OCI-LY7 (cell line): ENCODE results near the gene LPAR1. TPM values are rescaled to one million over a fixed set of nuclear protein-coding genes. Genes with fewer than 3 reads are reported as not detected.

Experiments
- BruUV-seq: library from RNA; stranded (reverse); fragments of 400-500 nt; replicated peaks from 2 replicates; lab custom pipeline; 2021; lab: Mats Ljungman, UMichigan
- CTCF ChIA-PET: fragments of 300-600 bp; sonication (Branson Sonifier 250); formaldehyde crosslinking; loops from one replicate; lab custom pipeline; 2022; ENCODE audit warnings: antibody characterized with exemption; ENCODE audit not compliant: unreplicated experiment; lab: Charles Lee
- POLR2A ChIA-PET: fragments of 300-600 bp; sonication (Branson Sonifier 250); formaldehyde crosslinking; loops from one replicate; lab custom pipeline; 2022; ENCODE audit warnings: antibody characterized with exemption; lab: Charles Lee
- DNase-seq: peaks from one replicate; pipeline ENCODE4 v3.0.0-alpha.2; 2015; ENCODE audit warnings: low spot score
- H2AFZ ChIP-seq: fragments of 200-600 bp; sonication (generic), shearing (Covaris generic); 2 replicates; pipeline ENCODE4 v1.6.1; 2014; ENCODE audit warnings: mild to moderate bottlenecking, antibody characterized with exemption, low read length, moderate library complexity
- H3K27ac ChIP-seq: fragments of 200-600 bp; sonication (generic); 2 replicates; pipeline ENCODE4 v1.5.1; 2014; ENCODE audit warnings: mixed run types, low read depth, mild to moderate bottlenecking, moderate library complexity, low read length, inconsistent platforms; ENCODE audit not compliant: poor library complexity, severe bottlenecking
- H3K36me3 ChIP-seq: fragments of 200-600 bp; sonication (generic); 2 replicates; pipeline ENCODE4 v1.6.1; 2014; ENCODE audit warnings: mild to moderate bottlenecking, antibody characterized with exemption, low read length, moderate library complexity, mixed read lengths; ENCODE audit not compliant: insufficient read depth
- H3K4me1 ChIP-seq: fragments of 200-600 bp; sonication (generic); 2 replicates; pipeline ENCODE4 v1.5.1; 2014; ENCODE audit warnings: mild to moderate bottlenecking, low read length; ENCODE audit not compliant: insufficient read depth, poor library complexity, severe bottlenecking
- H3K4me2 ChIP-seq: fragments of 200-600 bp; sonication (generic); 2 replicates; pipeline ENCODE4 v1.6.1; 2014; ENCODE audit warnings: mild to moderate bottlenecking, low read length
- H3K4me3 ChIP-seq: fragments of 200-600 bp; sonication (generic); 2 replicates; pipeline ENCODE4 v1.5.1; 2014; ENCODE audit warnings: mild to moderate bottlenecking, low read depth, low read length; ENCODE audit not compliant: poor library complexity, severe bottlenecking
- H3K79me2 ChIP-seq: fragments of 200-600 bp; sonication (generic); 2 replicates; pipeline ENCODE4 v1.6.1; 2016; ENCODE audit warnings: low read depth, mild to moderate bottlenecking, low read length, moderate library complexity, mixed read lengths; ENCODE audit not compliant: insufficient read depth
- H3K9me2 ChIP-seq: fragments of 200-600 bp; sonication (generic); 2 replicates; pipeline ENCODE4 v1.6.1; 2016; ENCODE audit warnings: mild to moderate bottlenecking, low read length, mixed read lengths; ENCODE audit not compliant: insufficient read depth
- H3K9me3 ChIP-seq: fragments of 200-600 bp; sonication (generic); 2 replicates; pipeline ENCODE4 v1.6.1; 2014; ENCODE audit warnings: mild to moderate bottlenecking, mixed run types, low read length, mixed read lengths
- H4K20me1 ChIP-seq: fragments of 200-600 bp; sonication (generic); 2 replicates; pipeline ENCODE4 v1.6.1; 2014; ENCODE audit warnings: mild to moderate bottlenecking, antibody characterized with exemption, low read length, moderate library complexity, mixed read lengths; ENCODE audit not compliant: insufficient read depth
- EZH2phosphoT487 ChIP-seq: fragments of 200-600 bp; sonication (generic); IDR thresholded peaks from 2 replicates; pipeline ENCODE4 v1.6.1; 2018; ENCODE audit warnings: low read depth, borderline replicate concordance, mild to moderate bottlenecking, mixed run types, antibody characterized with exemption, low read length, moderate library complexity, mixed read lengths
- intact Hi-C: fragments of 100-400 bp; cut with micrococcal nuclease; formaldehyde crosslinking; loops from one replicate; pipeline ENCODE4 v1.10.0; 2022; ENCODE audit not compliant: unreplicated experiment
- total RNA-seq, 2 experiments: library from RNA; depleted of rRNA in 1 of 2; stranded (reverse); fragments of >200 nt in 1 of 2; shearing (Covaris generic) in 1 of 2; gene quantifications; 2 replicates each; pipeline ENCODE4 v1.2.3, GENCODE V29; 2014 to 2022
- TF ChIP-seq, protein P1 (sequence below): fragments of 200-600 bp; sonication (generic); conservative IDR thresholded peaks from 2 replicates; pipeline ENCODE4 v1.5.1; 2014; ENCODE audit warnings: mild to moderate bottlenecking, antibody characterized with exemption, low read length, moderate library complexity, mixed read lengths

Gene LPAR1
- total RNA-seq, 2 experiments from 2014 or later: not detected

DNA sequence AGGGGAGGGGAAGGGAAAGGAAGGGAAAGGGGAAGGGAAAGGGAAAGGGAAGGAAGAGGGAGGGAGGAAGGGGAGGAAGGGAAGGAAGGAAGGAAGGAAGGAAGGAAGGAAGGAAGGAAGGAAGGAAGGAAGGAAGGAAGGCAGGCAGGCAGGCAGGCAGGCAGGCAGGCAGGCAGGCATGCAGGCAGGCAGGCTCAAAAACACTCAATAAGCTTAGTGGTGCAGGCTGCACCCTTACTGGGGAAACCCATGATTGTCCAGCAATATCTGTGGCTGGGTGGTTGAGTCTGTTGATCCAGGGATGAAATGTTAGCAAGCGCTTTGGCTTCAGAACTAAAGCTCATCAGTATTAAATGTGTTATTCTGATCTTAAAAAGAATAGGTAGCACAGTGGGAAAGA is 145.6 kb downstream of the LPAR1 start:
- BruUV-seq: no TSS peak
- no peak overlapping the region for H3K4me2 ChIP-seq
- no peak overlapping the region for H3K4me3 ChIP-seq
- H4K20me1 ChIP-seq: no peaks in the 10 kb centered on the region
- H3K36me3 ChIP-seq: no peaks in the 10 kb centered on the region
- H3K9me3 ChIP-seq: no peaks in the 10 kb centered on the region
- ChIA-PET CTCF (interaction anchor here (0.6 kb wide), 1 partner anchor 9 kb away, joined by 10 read pairs; no protein-coding TSS in a partner anchor), POLR2A (no interaction called here)
- no peaks in the 10 kb centered on the region for H3K79me2 ChIP-seq
- H2AFZ ChIP-seq: no peak overlapping the region
- no peaks in the 10 kb centered on the region for H3K9me2 ChIP-seq
- no peak overlapping the region for H3K27ac ChIP-seq
- no peak for DNase-seq
- TF ChIP-seq, protein P1, sequence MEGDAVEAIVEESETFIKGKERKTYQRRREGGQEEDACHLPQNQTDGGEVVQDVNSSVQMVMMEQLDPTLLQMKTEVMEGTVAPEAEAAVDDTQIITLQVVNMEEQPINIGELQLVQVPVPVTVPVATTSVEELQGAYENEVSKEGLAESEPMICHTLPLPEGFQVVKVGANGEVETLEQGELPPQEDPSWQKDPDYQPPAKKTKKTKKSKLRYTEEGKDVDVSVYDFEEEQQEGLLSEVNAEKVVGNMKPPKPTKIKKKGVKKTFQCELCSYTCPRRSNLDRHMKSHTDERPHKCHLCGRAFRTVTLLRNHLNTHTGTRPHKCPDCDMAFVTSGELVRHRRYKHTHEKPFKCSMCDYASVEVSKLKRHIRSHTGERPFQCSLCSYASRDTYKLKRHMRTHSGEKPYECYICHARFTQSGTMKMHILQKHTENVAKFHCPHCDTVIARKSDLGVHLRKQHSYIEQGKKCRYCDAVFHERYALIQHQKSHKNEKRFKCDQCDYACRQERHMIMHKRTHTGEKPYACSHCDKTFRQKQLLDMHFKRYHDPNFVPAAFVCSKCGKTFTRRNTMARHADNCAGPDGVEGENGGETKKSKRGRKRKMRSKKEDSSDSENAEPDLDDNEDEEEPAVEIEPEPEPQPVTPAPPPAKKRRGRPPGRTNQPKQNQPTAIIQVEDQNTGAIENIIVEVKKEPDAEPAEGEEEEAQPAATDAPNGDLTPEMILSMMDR: no peak
- no peak for TF ChIP-seq EZH2phosphoT487
- intact Hi-C loops: loop anchor here (10.0 kb wide), 1 partner anchor 62 kb away; no protein-coding TSS in a partner anchor
- no peaks in the 10 kb centered on the region for H3K4me1 ChIP-seq

GRCh38 chr9:110891760-110892159 is 146.5 kb downstream of the LPAR1 start:
- ChIA-PET CTCF (interaction anchor here (0.6 kb wide), 1 partner anchor 8 kb away, joined by 10 read pairs; no protein-coding TSS in a partner anchor), POLR2A (no interaction called here)
- Histone ChIP-seq H3K9me3 (no peaks in the 10 kb centered on the region), H3K36me3 (no peaks in the 10 kb centered on the region), H3K9me2 (no peaks in the 10 kb centered on the region), H3K4me3 (no peak overlapping the region), H2AFZ (no peak overlapping the region), H4K20me1 (no peaks in the 10 kb centered on the region), H3K4me2 (no peak overlapping the region), H3K79me2 (no peaks in the 10 kb centered on the region), H3K4me1 (no peaks in the 10 kb centered on the region), H3K27ac (no peak overlapping the region)
- TF ChIP-seq, protein P1: no peak
- no peak for TF ChIP-seq EZH2phosphoT487
- no TSS peak for BruUV-seq
- intact Hi-C loops: loop anchor here (10.0 kb wide), 1 partner anchor 63 kb away; no protein-coding TSS in a partner anchor
- no peak for DNase-seq

DNA sequence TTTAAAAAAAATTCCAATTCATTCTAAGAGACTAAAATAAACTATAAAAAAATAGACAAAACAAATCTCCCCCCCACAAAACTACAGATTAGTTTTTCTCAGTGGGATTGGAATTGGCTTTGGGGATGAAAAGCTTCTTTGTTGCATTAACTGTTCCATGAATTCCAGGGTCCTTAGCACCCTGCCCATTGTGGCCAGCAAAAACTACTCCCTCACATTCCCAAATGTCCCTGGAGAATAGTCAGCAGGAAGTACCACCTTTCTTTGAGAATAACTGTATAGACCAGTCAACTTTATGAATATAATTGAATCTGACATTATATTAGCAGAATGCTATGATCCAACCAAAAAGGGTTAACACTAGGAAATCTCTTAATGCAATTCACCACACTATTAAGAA is 147.9 kb downstream of the LPAR1 start:
- H4K20me1 ChIP-seq: no peaks in the 10 kb centered on the region
- no peak overlapping the region for H2AFZ ChIP-seq
- DNase-seq: no peak
- intact Hi-C loops: loop anchor here (10.0 kb wide), 1 partner anchor 64 kb away; no protein-coding TSS in a partner anchor
- H3K4me2 ChIP-seq: no peak overlapping the region
- no peaks in the 10 kb centered on the region for H3K79me2 ChIP-seq
- no TSS peak for BruUV-seq
- no peak for TF ChIP-seq EZH2phosphoT487
- TF ChIP-seq, protein P1: no peak
- no peak overlapping the region for H3K4me3 ChIP-seq
- no peak overlapping the region for H3K27ac ChIP-seq
- ChIA-PET CTCF (no interaction called here), POLR2A (no interaction called here)
- no peaks in the 10 kb centered on the region for H3K9me3 ChIP-seq
- no peaks in the 10 kb centered on the region for H3K36me3 ChIP-seq
- H3K9me2 ChIP-seq: no peaks in the 10 kb centered on the region
- no peaks in the 10 kb centered on the region for H3K4me1 ChIP-seq
